Measurements from ENCODE around the gene IFT43.

IFT43 gene

GRCh38 chr14:76024211-76024907, 38.8 kb downstream of the IFT43 start:
- H3K4me3 ChIP-seq (ENCODE audit: low read depth, low read length): no peak overlapping the region
- TF ChIP-seq, protein P1, sequence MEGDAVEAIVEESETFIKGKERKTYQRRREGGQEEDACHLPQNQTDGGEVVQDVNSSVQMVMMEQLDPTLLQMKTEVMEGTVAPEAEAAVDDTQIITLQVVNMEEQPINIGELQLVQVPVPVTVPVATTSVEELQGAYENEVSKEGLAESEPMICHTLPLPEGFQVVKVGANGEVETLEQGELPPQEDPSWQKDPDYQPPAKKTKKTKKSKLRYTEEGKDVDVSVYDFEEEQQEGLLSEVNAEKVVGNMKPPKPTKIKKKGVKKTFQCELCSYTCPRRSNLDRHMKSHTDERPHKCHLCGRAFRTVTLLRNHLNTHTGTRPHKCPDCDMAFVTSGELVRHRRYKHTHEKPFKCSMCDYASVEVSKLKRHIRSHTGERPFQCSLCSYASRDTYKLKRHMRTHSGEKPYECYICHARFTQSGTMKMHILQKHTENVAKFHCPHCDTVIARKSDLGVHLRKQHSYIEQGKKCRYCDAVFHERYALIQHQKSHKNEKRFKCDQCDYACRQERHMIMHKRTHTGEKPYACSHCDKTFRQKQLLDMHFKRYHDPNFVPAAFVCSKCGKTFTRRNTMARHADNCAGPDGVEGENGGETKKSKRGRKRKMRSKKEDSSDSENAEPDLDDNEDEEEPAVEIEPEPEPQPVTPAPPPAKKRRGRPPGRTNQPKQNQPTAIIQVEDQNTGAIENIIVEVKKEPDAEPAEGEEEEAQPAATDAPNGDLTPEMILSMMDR (IDR thresholded peaks at IDR 0.05; ENCODE audit: low read depth, low read length): no peak
- no peak for TF ChIP-seq POLR2A (IDR thresholded peaks at IDR 0.05; ENCODE audit: extremely low read depth, insufficient read length)
- no peak for TF ChIP-seq MYC (IDR thresholded peaks at IDR 0.05; ENCODE audit: low read depth, low read length)
- TF ChIP-seq, protein P2, sequence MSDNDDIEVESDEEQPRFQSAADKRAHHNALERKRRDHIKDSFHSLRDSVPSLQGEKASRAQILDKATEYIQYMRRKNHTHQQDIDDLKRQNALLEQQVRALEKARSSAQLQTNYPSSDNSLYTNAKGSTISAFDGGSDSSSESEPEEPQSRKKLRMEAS (IDR thresholded peaks at IDR 0.05; ENCODE audit: low read depth, low read length): no peak
- no peak for DNase-seq (ENCODE audit: low read depth)

GRCh38 chr14:76034566-76034965, 49.0 kb downstream of the IFT43 start:
- DNase-seq (ENCODE audit: low read depth): no peak
- TF ChIP-seq, protein P1 (IDR thresholded peaks at IDR 0.05; ENCODE audit: low read depth, low read length): no peak
- TF ChIP-seq MYC (IDR thresholded peaks at IDR 0.05; ENCODE audit: low read depth, low read length) (no peak), POLR2A (IDR thresholded peaks at IDR 0.05; ENCODE audit: extremely low read depth, insufficient read length) (no peak)
- TF ChIP-seq, protein P2 (IDR thresholded peaks at IDR 0.05; ENCODE audit: low read depth, low read length): no peak

GRCh38 chr14:76040704-76041103, 55.1 kb downstream of the IFT43 start:
- TF ChIP-seq, protein P1 (IDR thresholded peaks at IDR 0.05; ENCODE audit: low read depth, low read length): no peak
- TF ChIP-seq, protein P2 (IDR thresholded peaks at IDR 0.05; ENCODE audit: low read depth, low read length): no peak
- no peak for TF ChIP-seq POLR2A (IDR thresholded peaks at IDR 0.05; ENCODE audit: extremely low read depth, insufficient read length)
- TF ChIP-seq MYC (IDR thresholded peaks at IDR 0.05; ENCODE audit: low read depth, low read length): no peak
- DNase-seq (ENCODE audit: low read depth): no peak
- H3K4me3 ChIP-seq (ENCODE audit: low read depth, low read length): no peak overlapping the region

More at GRCh38 chr14:76034566-76034965, 49.0 kb downstream of the IFT43 start:
- no peak overlapping the region for H3K4me3 ChIP-seq (ENCODE audit: low read depth, low read length)

DNA sequence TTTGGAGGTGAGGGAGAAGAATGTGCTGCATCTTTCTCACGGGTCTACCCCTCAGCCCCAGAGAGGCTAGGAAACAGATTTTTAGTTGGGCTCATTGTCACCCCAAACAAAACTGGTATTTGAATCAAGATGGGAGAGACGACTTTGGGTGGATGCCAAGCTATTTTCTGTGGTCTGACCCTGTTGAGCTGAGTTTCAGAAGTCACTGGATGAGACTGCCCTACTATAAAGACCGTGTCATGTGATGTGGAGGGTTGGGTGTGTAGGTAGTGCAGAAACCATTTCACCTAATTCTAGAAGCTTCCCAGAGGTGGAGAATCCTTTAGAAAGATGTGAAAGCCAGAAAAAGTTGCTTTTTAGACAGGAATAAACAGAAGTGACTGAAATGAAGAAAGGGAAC, 60.2 kb downstream of the IFT43 start:
- TF ChIP-seq, protein P1 (IDR thresholded peaks at IDR 0.05; ENCODE audit: low read depth, low read length): no peak
- TF ChIP-seq MYC (IDR thresholded peaks at IDR 0.05; ENCODE audit: low read depth, low read length) (no peak), POLR2A (IDR thresholded peaks at IDR 0.05; ENCODE audit: extremely low read depth, insufficient read length) (no peak)
- TF ChIP-seq, protein P2 (IDR thresholded peaks at IDR 0.05; ENCODE audit: low read depth, low read length): no peak
- no peak for DNase-seq (ENCODE audit: low read depth)

DNA sequence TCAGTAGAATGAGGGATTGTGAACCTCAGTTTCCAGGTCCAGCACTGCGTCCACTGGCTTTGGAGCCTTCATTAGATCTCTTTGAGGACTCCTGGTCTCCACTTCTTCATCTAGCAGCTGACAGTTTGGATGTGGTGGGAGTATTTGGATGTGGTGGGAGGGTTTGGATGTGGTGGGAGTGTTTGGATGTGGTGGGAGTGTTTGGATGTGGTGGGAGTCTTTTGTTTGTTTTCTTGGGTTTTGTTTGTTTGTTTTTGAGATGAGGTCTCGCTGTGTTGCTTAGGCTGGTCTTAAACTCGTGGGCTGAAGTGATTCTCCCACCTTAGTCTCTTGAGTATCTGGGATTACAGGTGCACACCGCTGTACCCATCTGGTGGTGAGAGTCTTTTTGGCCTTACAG, 64.7 kb downstream of the IFT43 start:
- TF ChIP-seq, protein P2 (IDR thresholded peaks at IDR 0.05; ENCODE audit: low read depth, low read length): no peak
- TF ChIP-seq MYC (IDR thresholded peaks at IDR 0.05; ENCODE audit: low read depth, low read length) (no peak), POLR2A (IDR thresholded peaks at IDR 0.05; ENCODE audit: extremely low read depth, insufficient read length) (no peak)
- TF ChIP-seq, protein P1 (IDR thresholded peaks at IDR 0.05; ENCODE audit: low read depth, low read length): no peak
- DNase-seq (ENCODE audit: low read depth): no peak
- H3K4me3 ChIP-seq (ENCODE audit: low read depth, low read length): no peak overlapping the region

More for the DNA sequence above, 60.2 kb downstream of the IFT43 start:
- no peak overlapping the region for H3K4me3 ChIP-seq (ENCODE audit: low read depth, low read length)

Measured in NB4 (cell line).